Chondrocyte (in vitro differentiated cells): ENCODE measurements around the gene LRRN4. TPM values are rescaled to one million over a fixed set of nuclear protein-coding genes. Genes with fewer than 3 reads are reported as not detected.

Source experiments
- DNase-seq: peaks from one replicate; pipeline ENCODE4 v3.0.0; 2021; ENCODE audit warnings: mixed read lengths, low spot score
- H3K27ac Mint-ChIP-seq: one replicate; pipeline ENCODE4 v1.8.0; 2021; ENCODE audit warnings: mild to moderate bottlenecking, moderate library complexity, mixed read lengths; ENCODE audit not compliant: unreplicated experiment
- H3K27me3 Mint-ChIP-seq: 2 replicates; pipeline ENCODE4 v1.8.0; 2021; ENCODE audit warnings: low read depth, mixed read lengths
- H3K36me3 Mint-ChIP-seq: 2 replicates; pipeline ENCODE4 v1.8.0; 2021; ENCODE audit warnings: low read depth, mixed read lengths
- H3K4me1 Mint-ChIP-seq: 2 replicates; pipeline ENCODE4 v1.8.0; 2021; ENCODE audit warnings: low read depth, mild to moderate bottlenecking, mixed read lengths
- H3K4me3 Mint-ChIP-seq: one replicate; pipeline ENCODE4 v1.8.0; 2021; ENCODE audit warnings: mild to moderate bottlenecking, moderate library complexity, mixed read lengths; ENCODE audit not compliant: unreplicated experiment
- H3K9me3 Mint-ChIP-seq: 2 replicates; pipeline ENCODE4 v1.8.0; 2021; ENCODE audit warnings: low read depth, mixed read lengths
- total RNA-seq: library from RNA; stranded (reverse); gene quantifications from 3 replicates; pipeline ENCODE4 v1.2.1, GENCODE V29; 2021
- TF ChIP-seq, protein P1 (sequence below): fragments of 200-600 bp; sonication (generic); IDR thresholded peaks from 2 replicates; pipeline ENCODE4 v1.5.0; 2021; ENCODE audit warnings: antibody characterized with exemption, mild to moderate bottlenecking, moderate library complexity

Gene LRRN4
- total RNA-seq, 1 donor from 2014 or later, result not detected

DNA sequence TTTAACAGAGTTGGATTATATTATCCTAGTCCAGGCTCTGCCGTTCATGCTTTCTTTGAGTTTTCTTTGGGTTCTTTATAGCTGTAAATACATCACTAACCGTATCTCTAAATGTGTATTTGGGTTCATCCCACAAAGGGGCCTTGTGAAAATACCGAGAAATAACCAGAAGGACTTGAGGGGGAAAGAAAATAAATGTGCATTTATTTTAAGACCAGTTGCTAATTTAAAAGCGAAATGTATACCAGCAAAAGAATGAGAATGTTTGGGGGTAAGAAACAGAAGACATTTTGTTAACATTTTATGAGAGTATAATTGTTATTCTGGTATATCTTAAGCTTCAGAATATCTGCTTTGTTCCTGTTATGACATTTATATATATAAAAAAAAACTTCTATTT lies 38.9 kb downstream of the LRRN4 start:
- Mint-ChIP-seq H3K4me1 (peaks cover 3% of the 10 kb centered on the region), H3K27me3 (no peaks in the 10 kb centered on the region), H3K4me3 (no peak overlapping the region), H3K27ac (no peak overlapping the region), H3K9me3 (no peaks in the 10 kb centered on the region), H3K36me3 (peaks cover 34% of the 10 kb centered on the region)
- TF ChIP-seq, protein P1, sequence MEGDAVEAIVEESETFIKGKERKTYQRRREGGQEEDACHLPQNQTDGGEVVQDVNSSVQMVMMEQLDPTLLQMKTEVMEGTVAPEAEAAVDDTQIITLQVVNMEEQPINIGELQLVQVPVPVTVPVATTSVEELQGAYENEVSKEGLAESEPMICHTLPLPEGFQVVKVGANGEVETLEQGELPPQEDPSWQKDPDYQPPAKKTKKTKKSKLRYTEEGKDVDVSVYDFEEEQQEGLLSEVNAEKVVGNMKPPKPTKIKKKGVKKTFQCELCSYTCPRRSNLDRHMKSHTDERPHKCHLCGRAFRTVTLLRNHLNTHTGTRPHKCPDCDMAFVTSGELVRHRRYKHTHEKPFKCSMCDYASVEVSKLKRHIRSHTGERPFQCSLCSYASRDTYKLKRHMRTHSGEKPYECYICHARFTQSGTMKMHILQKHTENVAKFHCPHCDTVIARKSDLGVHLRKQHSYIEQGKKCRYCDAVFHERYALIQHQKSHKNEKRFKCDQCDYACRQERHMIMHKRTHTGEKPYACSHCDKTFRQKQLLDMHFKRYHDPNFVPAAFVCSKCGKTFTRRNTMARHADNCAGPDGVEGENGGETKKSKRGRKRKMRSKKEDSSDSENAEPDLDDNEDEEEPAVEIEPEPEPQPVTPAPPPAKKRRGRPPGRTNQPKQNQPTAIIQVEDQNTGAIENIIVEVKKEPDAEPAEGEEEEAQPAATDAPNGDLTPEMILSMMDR, result no peak
- no peak for DNase-seq

DNA sequence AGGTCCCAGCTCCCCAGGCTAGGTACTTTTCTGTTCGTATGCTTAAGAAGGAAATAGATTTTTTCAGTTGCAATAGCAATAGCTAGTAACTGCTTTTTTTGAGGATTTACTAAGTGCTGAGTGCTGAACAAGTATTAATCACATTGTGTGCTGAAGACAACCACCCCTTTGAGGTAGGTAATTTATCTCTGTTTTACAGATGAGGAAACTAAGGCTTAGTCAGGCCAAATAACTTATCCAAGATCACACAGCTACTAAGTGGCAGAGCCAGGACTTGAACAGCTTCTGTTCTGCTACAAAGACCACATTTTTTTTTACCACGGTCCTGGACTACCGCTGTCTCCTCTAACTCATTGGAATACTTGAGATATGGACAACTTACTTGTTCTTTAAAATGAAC lies 39.8 kb downstream of the LRRN4 start:
- no peak overlapping the region for H3K4me3 Mint-ChIP-seq
- peak overlapping the region; percentile 1 for H3K27ac Mint-ChIP-seq
- H3K36me3 Mint-ChIP-seq, result peaks cover 36% of the 10 kb centered on the region
- H3K9me3 Mint-ChIP-seq, result no peaks in the 10 kb centered on the region
- TF ChIP-seq, protein P1, result no peak
- DNase-seq, result no peak
- H3K27me3 Mint-ChIP-seq, result no peaks in the 10 kb centered on the region
- peaks cover 3% of the 10 kb centered on the region for H3K4me1 Mint-ChIP-seq

DNA sequence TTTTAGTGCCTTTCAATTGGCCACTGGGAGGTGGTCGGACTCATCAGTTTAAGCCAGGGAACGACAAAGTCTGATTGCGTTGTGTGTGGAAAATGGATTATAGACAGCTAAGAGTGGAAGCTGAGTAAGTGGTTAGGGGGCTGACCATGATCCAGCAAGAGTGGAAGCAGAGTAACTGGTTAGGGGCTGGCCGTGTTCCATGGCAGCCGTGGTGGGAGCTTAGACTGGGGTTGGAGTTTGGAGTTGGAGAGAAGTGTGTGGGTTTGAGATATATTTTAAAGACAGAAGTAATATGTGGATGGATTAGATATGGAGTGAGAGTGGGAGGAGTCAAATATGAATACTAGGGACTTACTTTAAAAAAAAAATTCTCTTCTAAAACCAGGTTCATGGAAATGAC lies 41.7 kb downstream of the LRRN4 start:
- no peaks in the 10 kb centered on the region for H3K27me3 Mint-ChIP-seq
- peaks cover 22% of the 10 kb centered on the region for H3K4me1 Mint-ChIP-seq
- H3K27ac Mint-ChIP-seq, result no peak overlapping the region
- TF ChIP-seq, protein P1, result no peak
- H3K36me3 Mint-ChIP-seq, result peaks cover 36% of the 10 kb centered on the region
- DNase-seq, result no peak
- H3K9me3 Mint-ChIP-seq, result no peaks in the 10 kb centered on the region
- no peak overlapping the region for H3K4me3 Mint-ChIP-seq

DNA sequence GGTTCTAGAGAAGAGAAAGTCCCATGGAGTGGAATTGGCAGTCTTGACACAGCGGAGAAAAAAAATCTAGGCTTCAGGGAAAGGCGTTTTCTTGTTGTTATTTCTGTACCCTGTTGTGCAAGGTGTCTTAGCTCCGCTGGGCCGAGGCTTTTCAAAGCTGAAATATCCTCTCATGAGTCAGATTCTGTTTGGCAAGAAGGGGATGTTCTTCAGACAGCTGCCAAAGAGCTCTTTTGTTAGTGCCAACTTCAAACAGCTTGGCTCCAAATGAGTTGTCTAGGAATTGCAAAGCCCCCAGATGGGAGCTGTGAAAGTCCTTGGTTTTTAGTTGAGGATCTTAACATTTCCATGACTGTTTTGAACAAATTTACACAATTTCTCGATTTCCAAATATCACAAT lies 45.6 kb downstream of the LRRN4 start:
- H3K27ac Mint-ChIP-seq, result peak overlapping the region; percentile 67
- no peaks in the 10 kb centered on the region for H3K27me3 Mint-ChIP-seq
- peaks cover 20% of the 10 kb centered on the region for H3K36me3 Mint-ChIP-seq
- TF ChIP-seq, protein P1, result no peak
- no peaks in the 10 kb centered on the region for H3K9me3 Mint-ChIP-seq
- peaks cover 28% of the 10 kb centered on the region for H3K4me1 Mint-ChIP-seq
- no peak for DNase-seq
- peak overlapping the region; percentile 91 for H3K4me3 Mint-ChIP-seq

DNA sequence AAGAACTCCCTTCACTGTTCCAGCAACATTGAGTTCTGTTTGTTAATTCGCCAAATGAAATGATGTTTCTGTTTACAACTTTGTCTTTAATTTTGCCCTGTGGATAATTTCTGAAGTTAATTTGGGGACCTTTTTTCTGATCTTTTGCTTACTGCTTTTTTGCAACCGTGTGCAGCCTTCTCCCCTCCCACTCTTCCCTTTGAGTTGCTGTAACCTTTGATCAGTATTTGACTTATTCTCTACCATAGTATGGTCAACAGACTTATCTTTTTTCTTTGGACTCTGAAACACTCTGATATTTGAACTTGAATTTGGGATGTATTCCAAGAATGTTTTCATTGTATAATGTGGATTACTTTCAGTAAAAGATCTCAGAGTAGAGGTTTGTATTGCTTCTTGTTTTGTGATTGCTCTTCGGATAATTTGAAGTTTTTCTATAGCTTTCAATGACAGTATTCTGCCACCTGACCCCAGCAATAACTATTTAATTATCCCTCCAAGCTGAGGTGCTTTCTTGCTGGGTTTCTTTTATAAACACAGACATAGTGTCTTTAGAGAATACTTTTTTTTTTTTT lies 46.2 kb downstream of the LRRN4 start:
- H3K9me3 Mint-ChIP-seq, result no peaks in the 10 kb centered on the region
- TF ChIP-seq, protein P1, result no peak
- H3K27ac Mint-ChIP-seq, result peak overlapping the region; percentile 67
- no peaks in the 10 kb centered on the region for H3K27me3 Mint-ChIP-seq
- DNase-seq, result no peak
- H3K4me1 Mint-ChIP-seq, result peaks cover 28% of the 10 kb centered on the region
- H3K36me3 Mint-ChIP-seq, result peaks cover 18% of the 10 kb centered on the region
- peak overlapping the region; percentile 91 for H3K4me3 Mint-ChIP-seq
